Fibroblast of the aortic adventitia (primary cell): ENCODE measurements around the gene CCDC127. TPM values are rescaled to one million over a fixed set of nuclear protein-coding genes. Genes with fewer than 3 reads are reported as not detected.

ENCODE experiments used
- DNase-seq: peaks from one replicate; pipeline ENCODE4 v3.0.0-alpha.2; 2010; ENCODE audit warnings: low read depth
- H3K4me3 ChIP-seq: 2 replicates; pipeline ENCODE4 v1.5.1; 2011; ENCODE audit warnings: low read depth, mild to moderate bottlenecking, control low read depth, low read length, moderate library complexity
- CTCF ChIP-seq: IDR thresholded peaks from 2 replicates; pipeline ENCODE4 v1.5.1; 2011; ENCODE audit warnings: mild to moderate bottlenecking, low read length, control low read depth, inconsistent platforms; ENCODE audit not compliant: insufficient read depth
- total RNA-seq: library from RNA; depleted of rRNA; stranded (reverse); fragments of >200 nt; gene quantifications from 2 replicates; pipeline ENCODE4 v1.2.3, GENCODE V29; 2012; ENCODE audit warnings: low replicate concordance

CCDC127 gene
- total RNA-seq, 1 donor: 8.3 TPM

GRCh38 chr5:152077-152476, 65.9 kb downstream of the CCDC127 start:
- DNase-seq: no peak
- no peak for TF ChIP-seq CTCF
- H3K4me3 ChIP-seq: no peak overlapping the region

- TF ChIP-seq CTCF: no peak
- no peak for DNase-seq
- no peak overlapping the region for H3K4me3 ChIP-seq
Observed at GRCh38 chr5:150746-151145, 67.2 kb downstream of the CCDC127 start.

DNA sequence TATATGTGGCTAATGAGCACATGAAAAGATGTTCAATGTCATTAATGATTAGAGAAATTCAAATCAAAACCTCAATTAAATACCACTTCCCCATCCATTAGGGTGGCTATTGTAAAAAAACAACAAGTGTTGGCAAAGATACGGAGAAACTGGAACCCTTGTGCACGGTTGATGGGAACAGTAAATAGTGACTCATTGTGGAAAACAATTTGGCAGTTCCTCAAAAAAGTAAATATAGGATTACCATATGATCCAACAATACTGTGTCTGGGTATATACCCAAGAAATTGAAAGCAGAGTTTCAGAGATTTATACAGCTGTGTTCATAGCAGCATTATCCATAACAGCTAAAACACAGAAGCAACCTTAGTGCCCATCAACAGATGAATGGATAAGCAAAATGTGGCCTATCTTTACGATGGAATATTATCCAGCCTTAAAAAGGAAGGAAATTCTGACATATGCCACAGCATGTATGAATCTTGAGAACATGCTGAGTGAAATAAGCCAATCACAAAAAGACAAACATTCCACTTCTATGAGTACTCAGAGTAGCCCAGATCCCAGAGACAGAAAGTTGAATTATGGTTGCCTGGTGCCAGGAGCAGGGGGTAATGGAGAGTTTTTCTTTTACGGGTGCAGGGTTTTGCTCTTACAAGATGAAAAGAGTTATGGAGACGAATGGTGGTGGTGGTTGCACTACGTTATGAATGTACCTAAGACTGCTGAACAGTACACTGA, 68.0 kb downstream of the CCDC127 start:
- no peak for TF ChIP-seq CTCF
- no peak overlapping the region for H3K4me3 ChIP-seq
- DNase-seq: no peak

- no peak for DNase-seq
- H3K4me3 ChIP-seq: no peak overlapping the region
- no peak for TF ChIP-seq CTCF
Observed at GRCh38 chr5:147751-148150, 70.2 kb downstream of the CCDC127 start.

Other genes with a start within 250 kb of the CCDC127 start
- not detected in 2 replicates for gene PLEKHG4B, start 126.0 kb downstream of the CCDC127 start, total RNA-seq
- gene LRRC14B, start 26.7 kb downstream of the CCDC127 start, total RNA-seq: not detected in 2 replicates
- 92.6 and 116 TPM in 2 replicates for gene SDHA, start 167 bp upstream of the CCDC127 start, total RNA-seq
- gene PDCD6, start 53.5 kb upstream of the CCDC127 start, total RNA-seq: 59.1 and 83.7 TPM in 2 replicates
- 8.8 and 31.9 TPM in 2 replicates for gene AHRR, start 103.6 kb upstream of the CCDC127 start, total RNA-seq
- gene EXOC3, start 225.0 kb upstream of the CCDC127 start, total RNA-seq: 30.1 and 39.8 TPM in 2 replicates